HEK293 (cell line): ENCODE measurements around the gene ARHGEF39.

Experiments
- CTCF ChIA-PET: fragments of 350-600 bp; formaldehyde crosslinking; extraction: SDS; loops from one replicate; lab custom pipeline; 2021; ENCODE audit warnings: antibody characterized with exemption; lab: Yijun Ruan, JAX
- POLR2A ChIA-PET: fragments of 300-600 bp; formaldehyde crosslinking; extraction: SDS; loops from one replicate; lab custom pipeline; 2020; ENCODE audit warnings: antibody characterized with exemption, inconsistent platforms; lab: Yijun Ruan, JAX
- H3K27ac ChIP-seq: fragments of 200-500 bp; sonication (Bioruptor generic); 2 replicates; pipeline ENCODE4 v1.5.1; 2014; ENCODE audit warnings: low read depth, low read length, control low read depth, inconsistent platforms; ENCODE audit errors: extremely low read depth
- H3K36me3 ChIP-seq, 2 experiments: fragments of 200-500 bp in 1 of 2; sonication (Bioruptor generic) in 1 of 2; 1 replicate in 1 of 2; 2 replicates in 1 of 2; pipeline ENCODE4 v1.5.1; 2014 to 2017; ENCODE audit warnings: inconsistent platforms in 2 of 2, low read length in 2 of 2; ENCODE audit not compliant: control insufficient read depth in 2 of 2, insufficient read depth in 1 of 2
- H3K4me1 ChIP-seq: fragments of 200-500 bp; sonication (Bioruptor generic); 2 replicates; pipeline ENCODE4 v1.5.1; 2014; ENCODE audit warnings: mild to moderate bottlenecking, low read length, inconsistent platforms; ENCODE audit not compliant: control insufficient read depth, insufficient read depth
- H3K4me3 ChIP-seq: 2 replicates; pipeline ENCODE4 v1.5.1; 2011; ENCODE audit warnings: low read depth, mild to moderate bottlenecking, control low read depth, low read length, moderate library complexity
- H3K9me3 ChIP-seq: fragments of 200-500 bp; sonication (Bioruptor generic); 2 replicates; pipeline ENCODE4 v1.5.1; 2014; ENCODE audit warnings: low read depth, low read length, inconsistent platforms; ENCODE audit not compliant: control insufficient read depth, insufficient read depth
- ELK4 ChIP-seq: IDR thresholded peaks from 2 replicates; pipeline ENCODE4 v1.6.1; 2011; ENCODE audit warnings: mild to moderate bottlenecking, low read depth, low read length, borderline replicate concordance
- MZF1 ChIP-seq: fragments of 450-650 bp; formaldehyde crosslinking; IDR thresholded peaks from 2 replicates; pipeline ENCODE4 v1.5.1; 2017; ENCODE audit warnings: missing biosample characterization, missing genetic modification characterization, borderline replicate concordance
- OVOL3 ChIP-seq: fragments of 450-650 bp; formaldehyde crosslinking; IDR thresholded peaks from 2 replicates; pipeline ENCODE4 v1.5.1; 2016; ENCODE audit warnings: missing biosample characterization, missing genetic modification characterization
- REST ChIP-seq: fragments of 450-650 bp; formaldehyde crosslinking; IDR thresholded peaks from 2 replicates; pipeline ENCODE4 v1.5.1; 2016; ENCODE audit warnings: missing biosample characterization, missing genetic modification characterization
- ZEB2 ChIP-seq: fragments of 450-650 bp; formaldehyde crosslinking; IDR thresholded peaks from 2 replicates; pipeline ENCODE4 v1.5.1; 2016; ENCODE audit warnings: missing biosample characterization, missing genetic modification characterization
- ZNF112 ChIP-seq: fragments of 450-650 bp; formaldehyde crosslinking; IDR thresholded peaks from 2 replicates; pipeline ENCODE4 v1.5.0; 2017; ENCODE audit warnings: missing biosample characterization, missing genetic modification characterization
- ZNF16 ChIP-seq: fragments of 450-650 bp; formaldehyde crosslinking; IDR thresholded peaks from 2 replicates; pipeline ENCODE4 v1.5.1; 2016; ENCODE audit warnings: low read depth, missing biosample characterization, missing genetic modification characterization
- ZNF184 ChIP-seq: fragments of 450-650 bp; IDR thresholded peaks from 2 replicates; pipeline ENCODE4 v1.5.1; 2018; ENCODE audit warnings: missing biosample characterization, mild to moderate bottlenecking, missing genetic modification characterization
- ZNF202 ChIP-seq: fragments of 450-650 bp; formaldehyde crosslinking; IDR thresholded peaks from 2 replicates; pipeline ENCODE4 v1.5.1; 2016; ENCODE audit warnings: missing biosample characterization, missing genetic modification characterization, borderline replicate concordance
- ZNF239 ChIP-seq: fragments of 450-650 bp; formaldehyde crosslinking; IDR thresholded peaks from 2 replicates; pipeline ENCODE4 v1.5.1; 2016; ENCODE audit warnings: missing biosample characterization, missing genetic modification characterization
- ZNF394 ChIP-seq: fragments of 450-650 bp; formaldehyde crosslinking; IDR thresholded peaks from 2 replicates; pipeline ENCODE4 v1.5.1; 2016; ENCODE audit warnings: missing biosample characterization, missing genetic modification characterization, mild to moderate bottlenecking, moderate library complexity, borderline replicate concordance
- ZNF398 ChIP-seq: fragments of 450-650 bp; formaldehyde crosslinking; IDR thresholded peaks from 2 replicates; pipeline ENCODE4 v1.5.1; 2017; ENCODE audit warnings: missing biosample characterization, missing genetic modification characterization
- ZNF426 ChIP-seq: fragments of 450-650 bp; formaldehyde crosslinking; IDR thresholded peaks from 2 replicates; pipeline ENCODE4 v1.5.1; 2017; ENCODE audit warnings: missing biosample characterization, missing genetic modification characterization, mild to moderate bottlenecking, inconsistent platforms, moderate library complexity
- ZNF529 ChIP-seq: fragments of 450-650 bp; formaldehyde crosslinking; IDR thresholded peaks from 2 replicates; pipeline ENCODE4 v1.5.1; 2017; ENCODE audit warnings: missing genetic modification characterization, missing biosample characterization; ENCODE audit not compliant: insufficient replicate concordance
- ZNF629 ChIP-seq: fragments of 450-650 bp; formaldehyde crosslinking; IDR thresholded peaks from 2 replicates; pipeline ENCODE4 v1.5.1; 2017; ENCODE audit warnings: missing biosample characterization, missing genetic modification characterization
- ZXDB ChIP-seq: fragments of 450-650 bp; formaldehyde crosslinking; IDR thresholded peaks from 2 replicates; pipeline ENCODE4 v1.5.1; 2016; ENCODE audit warnings: missing biosample characterization, missing genetic modification characterization

The ARHGEF39 gene

GRCh38 chr9:35673132-35674024 is 8.4 kb upstream of the ARHGEF39 start, which contains the start of gene CA9:
CA9 (plus strand) TSS chr9:35673928; CDS start chr9:35673960, 32 bp downstream.
- Histone ChIP-seq H3K4me3 (no peak within 1 kb of the TSS), H3K4me1 (no peaks in the 10 kb centered on the region), H3K9me3 (no peaks in the 10 kb centered on the region), H3K27ac (no peak within 1 kb of the TSS), H3K36me3 (no peaks in the 10 kb centered on the region)
- ChIA-PET CTCF (interaction anchor here (0.6 to 1.1 kb wide), 4 partner anchors 12 to 556 kb away, joined by 3 to 5 read pairs (median 4); no protein-coding TSS in a partner anchor), POLR2A (interaction anchor here (0.6 to 1.4 kb wide), 4 partner anchors 10 to 21 kb away, joined by 3 to 4 read pairs (median 4); no protein-coding TSS in a partner anchor)
- TF ChIP-seq ZNF16 (tag by site-specific recombination), result 0 out of 2 replicates have a peak, but pooled peaks have one; percentile 52
- no peak for TF ChIP-seq MZF1 (tag by site-specific recombination)

GRCh38 chr9:35669331-35670145 is 4.5 kb upstream of the ARHGEF39 start:
- CTCF ChIA-PET, result interaction anchor here (1.0 to 2.3 kb wide), 2 partner anchors 12 to 63 kb away, joined by 3 to 9 read pairs; partner anchors contain the start of genes CCDC107, CREB3, RMRP and TLN1
- H3K4me1 ChIP-seq, result no peaks in the 10 kb centered on the region
- POLR2A ChIA-PET, result interaction anchor here (0.6 kb wide), 1 partner anchor 859 kb away, joined by 7 read pairs; no protein-coding TSS in a partner anchor

GRCh38 chr9:35667939-35668338 is 2.9 kb upstream of the ARHGEF39 start:
- no peak overlapping the region for H3K4me3 ChIP-seq
- no peaks in the 10 kb centered on the region for H3K9me3 ChIP-seq
- H3K36me3 ChIP-seq, result peaks cover 0 to 11% of the 10 kb centered on the region in 2 experiments; a peak in 1 of 3 replicates
- TF ChIP-seq REST (tag by site-specific recombination), result no peak
- no peak for TF ChIP-seq ZNF239 (tag by site-specific recombination)
- no peak for TF ChIP-seq ZNF184
- no peak for TF ChIP-seq ELK4
- no peak for TF ChIP-seq ZXDB (tag by site-specific recombination)
- no peak for TF ChIP-seq ZNF202 (tag by site-specific recombination)
- TF ChIP-seq ZNF398 (tag by site-specific recombination), result no peak
- TF ChIP-seq OVOL3 (tag by site-specific recombination), result no peak
- no peak for TF ChIP-seq ZNF426
- no peak for TF ChIP-seq ZNF529 (tag by site-specific recombination)
- no peak for TF ChIP-seq ZEB2 (tag by site-specific recombination)
- TF ChIP-seq ZNF112 (tag by site-specific recombination), result no peak
- no peak for TF ChIP-seq ZNF394 (tag by site-specific recombination)
- no peak for TF ChIP-seq ZNF629 (tag by site-specific recombination)
- H3K27ac ChIP-seq, result no peak overlapping the region
- no peaks in the 10 kb centered on the region for H3K4me1 ChIP-seq
- POLR2A ChIA-PET, result no interaction called here
- CTCF ChIA-PET, result interaction anchor here (14.5 kb wide), 1 partner anchor 26 kb away, joined by 157 read pairs; the partner anchor contains the start of gene TPM2

More at GRCh38 chr9:35669331-35670145, 4.5 kb upstream of the ARHGEF39 start:
- no peak overlapping the region for H3K4me3 ChIP-seq
- H3K9me3 ChIP-seq, result no peaks in the 10 kb centered on the region
- H3K36me3 ChIP-seq, result no peaks in the 10 kb centered on the region
- no peak overlapping the region for H3K27ac ChIP-seq
- no peak for TF ChIP-seq ZXDB (tag by site-specific recombination)
- no peak for TF ChIP-seq ZNF394 (tag by site-specific recombination)
- TF ChIP-seq, all 188 proteins: peak for 0
